Mesendoderm (in vitro differentiated cells): ENCODE data around the gene CLEC3B. TPM values are rescaled to one million over a fixed set of nuclear protein-coding genes. Genes with fewer than 3 reads are reported as not detected.
A peak's percentile ranks its signal among the peaks of the same experiment; 100 is the strongest.

Source experiments
- DNase-seq: peaks from one replicate; pipeline ENCODE4 v3.0.0; 2013
- H2AK5ac ChIP-seq: 2 replicates; pipeline ENCODE4 v1.6.1; 2013; ENCODE audit warnings: low read length, inconsistent platforms
- H2BK120ac ChIP-seq: 2 replicates; pipeline ENCODE4 v1.6.1; 2013; ENCODE audit warnings: low read depth, mild to moderate bottlenecking, low read length, moderate library complexity, mixed read lengths
- H2BK15ac ChIP-seq: replicated peaks from 2 replicates; pipeline ENCODE4 v1.6.1; 2013; ENCODE audit warnings: low read depth, mild to moderate bottlenecking, moderate library complexity
- H2BK5ac ChIP-seq: 2 replicates; pipeline ENCODE4 v1.6.1; 2013; ENCODE audit warnings: low read length, inconsistent platforms
- H3K18ac ChIP-seq: 2 replicates; pipeline ENCODE4 v1.6.1; 2013; ENCODE audit warnings: mild to moderate bottlenecking, low read length, mixed read lengths
- H3K23ac ChIP-seq: one replicate; pipeline ENCODE4 v1.6.1; 2013; ENCODE audit warnings: low read length
- H3K27ac ChIP-seq: 2 replicates; pipeline ENCODE4 v1.5.1; 2013; ENCODE audit warnings: low read depth, mild to moderate bottlenecking, inconsistent platforms, low read length, moderate library complexity
- H3K27me3 ChIP-seq: 2 replicates; pipeline ENCODE4 v1.6.1; 2013; ENCODE audit warnings: low read length, control low read depth, mild to moderate bottlenecking, inconsistent platforms; ENCODE audit not compliant: insufficient read depth, poor library complexity
- H3K36me3 ChIP-seq: 2 replicates; pipeline ENCODE4 v1.6.1; 2013; ENCODE audit warnings: low read length, inconsistent platforms; ENCODE audit not compliant: control insufficient read depth, insufficient read depth
- H3K4ac ChIP-seq: one replicate; pipeline ENCODE4 v1.6.1; 2013; ENCODE audit warnings: low read depth, mild to moderate bottlenecking, low read length, moderate library complexity
- H3K4me1 ChIP-seq: 2 replicates; pipeline ENCODE4 v1.6.1; 2013; ENCODE audit warnings: low read depth, low read length, inconsistent platforms; ENCODE audit not compliant: control insufficient read depth
- H3K4me2 ChIP-seq: 2 replicates; pipeline ENCODE4 v1.6.1; 2013; ENCODE audit warnings: low read length
- H3K4me3 ChIP-seq: 2 replicates; pipeline ENCODE4 v1.5.1; 2013; ENCODE audit warnings: mild to moderate bottlenecking, low read length
- H3K56ac ChIP-seq: one replicate; pipeline ENCODE4 v1.6.1; 2013; ENCODE audit warnings: low read length
- H3K79me1 ChIP-seq: 2 replicates; pipeline ENCODE4 v1.6.1; 2013; ENCODE audit warnings: low read length, inconsistent platforms
- H3K79me2 ChIP-seq: 2 replicates; pipeline ENCODE4 v1.6.1; 2013; ENCODE audit warnings: mild to moderate bottlenecking, low read length; ENCODE audit not compliant: control insufficient read depth, insufficient read depth
- H3K9ac ChIP-seq: 2 replicates; pipeline ENCODE4 v1.6.1; 2013; ENCODE audit warnings: low read length, inconsistent platforms
- H4K5ac ChIP-seq: one replicate; pipeline ENCODE4 v1.6.1; 2013; ENCODE audit warnings: low read length
- H4K8ac ChIP-seq: one replicate; pipeline ENCODE4 v1.6.1; 2013; ENCODE audit warnings: low read depth, mild to moderate bottlenecking, control low read depth, low read length, moderate library complexity
- WGBS: extraction: QIAGEN DNeasy Blood & Tissue Kit; methylation state at CpG from one replicate; pipeline ENCODE4 v1.1.7; 2013; ENCODE audit warnings: low lambda C conversion rate, missing lambda C conversion rate; ENCODE audit not compliant: insufficient coverage; ENCODE audit errors: extremely low coverage; 5-methylcytosine and 5-hydroxymethylcytosine counted together
- polyA plus RNA-seq, 2 experiments: library from polyadenylated mRNA; stranded (reverse); fragments of 200-250 nt; gene quantifications; one replicate each; pipeline ENCODE4 v1.2.3, GENCODE V29; 2013

Gene CLEC3B
- polyA plus RNA-seq (2013, experiment 1 of 2), result 0.14 TPM
- 0.08 TPM for polyA plus RNA-seq (2013, experiment 2 of 2)

DNA sequence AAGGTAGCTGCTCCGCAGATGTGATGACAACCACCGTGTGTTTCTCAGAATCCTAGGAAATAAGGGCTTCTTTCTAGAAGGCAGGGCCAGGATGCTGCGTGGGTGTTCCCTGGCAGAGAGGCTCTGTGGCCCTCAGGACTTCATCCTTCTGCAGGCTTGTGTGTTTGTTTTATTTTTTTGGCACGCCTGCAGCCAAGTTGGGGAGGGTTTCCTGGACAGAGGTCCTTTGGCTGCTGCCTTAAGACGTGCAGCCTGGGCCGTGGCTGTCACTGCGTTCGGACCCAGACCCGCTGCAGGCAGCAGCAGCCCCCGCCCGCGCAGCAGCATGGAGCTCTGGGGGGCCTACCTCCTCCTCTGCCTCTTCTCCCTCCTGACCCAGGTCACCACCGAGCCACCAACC, at the start of gene CLEC3B:
Gene CLEC3B (plus strand): TSS at position 266 of the 400 bp plus-strand sequence. CDS start 60 bp downstream, at position 326.
- Histone ChIP-seq H3K79me2 (no peaks in the 10 kb centered on the region), H3K36me3 (no peaks in the 10 kb centered on the region), H2AK5ac (no peak within 1 kb of the TSS), H3K4me3 (no peak within 1 kb of the TSS), H4K8ac (no peak within 1 kb of the TSS), H2BK15ac (no peak within 1 kb of the TSS), H3K4me1 (peaks cover 13% of the 10 kb centered on the region), H3K56ac (no peak within 1 kb of the TSS), H3K23ac (no peak within 1 kb of the TSS), H4K5ac (no peak within 1 kb of the TSS), H3K79me1 (no peaks in the 10 kb centered on the region), H3K27me3 (no peaks in the 10 kb centered on the region), H2BK5ac (no peak within 1 kb of the TSS), H3K9ac (no peak within 1 kb of the TSS), H2BK120ac (no peak within 1 kb of the TSS), H3K4me2 (no peak within 1 kb of the TSS), H3K27ac (no peak within 1 kb of the TSS), H3K18ac (no peak within 1 kb of the TSS), H3K4ac (no peak within 1 kb of the TSS)
- WGBS, result no CpG with 5 or more reads among the region's 13 CpGs
- no peak for DNase-seq

DNA sequence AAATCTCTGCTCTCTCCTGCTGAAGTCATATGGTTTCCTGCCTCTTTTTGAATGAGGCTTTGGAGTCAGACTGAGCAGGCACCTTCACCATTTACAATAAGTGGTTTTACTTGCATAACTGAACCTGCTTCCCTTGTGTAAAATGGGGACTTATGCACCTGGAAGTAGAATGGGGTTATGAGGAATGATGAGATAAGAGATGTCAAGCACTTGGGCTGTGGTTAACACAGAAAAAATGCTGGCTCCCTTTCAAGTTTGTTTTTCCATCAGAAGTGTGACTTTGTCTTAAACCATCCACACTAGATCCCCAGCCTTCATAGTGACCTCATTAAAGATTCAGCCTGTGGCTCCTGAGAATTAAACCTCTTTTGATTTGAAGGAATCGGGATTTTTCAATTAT, 44.9 kb upstream of the CLEC3B start:
- H3K4me3 ChIP-seq, result no peak overlapping the region
- H3K23ac ChIP-seq, result no peak overlapping the region
- no peak overlapping the region for H3K27ac ChIP-seq
- no peak overlapping the region for H2AK5ac ChIP-seq
- H3K9ac ChIP-seq, result no peak overlapping the region
- no peak overlapping the region for H3K18ac ChIP-seq
- H3K36me3 ChIP-seq, result no peaks in the 10 kb centered on the region
- no peak overlapping the region for H2BK120ac ChIP-seq
- no CpG with 5 or more reads among the region's 1 CpG for WGBS
- no peak overlapping the region for H2BK15ac ChIP-seq
- peaks cover 4% of the 10 kb centered on the region for H3K4me1 ChIP-seq
- peaks cover 45% of the 10 kb centered on the region for H3K79me1 ChIP-seq
- no peak overlapping the region for H2BK5ac ChIP-seq
- no peak overlapping the region for H3K4ac ChIP-seq
- H4K5ac ChIP-seq, result no peak overlapping the region
- H3K4me2 ChIP-seq, result no peak overlapping the region
- no peak overlapping the region for H3K56ac ChIP-seq
- peaks cover 74% of the 10 kb centered on the region for H3K79me2 ChIP-seq
- DNase-seq, result no peak
- H4K8ac ChIP-seq, result no peak overlapping the region
- no peaks in the 10 kb centered on the region for H3K27me3 ChIP-seq

GRCh38 chr3:44981751-44982150, 44.4 kb upstream of the CLEC3B start:
- peaks cover 72% of the 10 kb centered on the region for H3K79me2 ChIP-seq
- H2BK5ac ChIP-seq, result no peak overlapping the region
- no peak overlapping the region for H3K4ac ChIP-seq
- H2BK120ac ChIP-seq, result no peak overlapping the region
- no peak overlapping the region for H3K9ac ChIP-seq
- no peak overlapping the region for H3K27ac ChIP-seq
- WGBS, result no CpG with 5 or more reads among the region's 4 CpGs
- peaks cover 43% of the 10 kb centered on the region for H3K79me1 ChIP-seq
- no peaks in the 10 kb centered on the region for H3K27me3 ChIP-seq
- no peak overlapping the region for H3K4me3 ChIP-seq
- H3K4me2 ChIP-seq, result no peak overlapping the region
- DNase-seq, result no peak
- no peak overlapping the region for H4K5ac ChIP-seq
- H3K4me1 ChIP-seq, result peaks cover 4% of the 10 kb centered on the region
- H3K36me3 ChIP-seq, result no peaks in the 10 kb centered on the region
- no peak overlapping the region for H4K8ac ChIP-seq
- no peak overlapping the region for H3K18ac ChIP-seq
- H3K23ac ChIP-seq, result no peak overlapping the region
- H2BK15ac ChIP-seq, result no peak overlapping the region
- no peak overlapping the region for H3K56ac ChIP-seq
- H2AK5ac ChIP-seq, result no peak overlapping the region

- no peak overlapping the region for H3K4me2 ChIP-seq
- H3K18ac ChIP-seq, result no peak overlapping the region
- peaks cover 65% of the 10 kb centered on the region for H3K79me2 ChIP-seq
- no peak overlapping the region for H2BK5ac ChIP-seq
- H3K36me3 ChIP-seq, result no peaks in the 10 kb centered on the region
- H3K27ac ChIP-seq, result no peak overlapping the region
- no peak overlapping the region for H3K4ac ChIP-seq
- no peak overlapping the region for H3K4me3 ChIP-seq
- H2BK15ac ChIP-seq, result no peak overlapping the region
- no CpG with 5 or more reads among the region's 3 CpGs for WGBS
- H4K8ac ChIP-seq, result no peak overlapping the region
- no peaks in the 10 kb centered on the region for H3K4me1 ChIP-seq
- no peak overlapping the region for H3K23ac ChIP-seq
- H3K27me3 ChIP-seq, result no peaks in the 10 kb centered on the region
- no peak overlapping the region for H4K5ac ChIP-seq
- no peak overlapping the region for H2AK5ac ChIP-seq
- DNase-seq, result no peak
- no peak overlapping the region for H3K9ac ChIP-seq
- H2BK120ac ChIP-seq, result no peak overlapping the region
- peaks cover 37% of the 10 kb centered on the region for H3K79me1 ChIP-seq
- H3K56ac ChIP-seq, result no peak overlapping the region
Measured at GRCh38 chr3:44982817-44983216, 43.3 kb upstream of the CLEC3B start.

DNA sequence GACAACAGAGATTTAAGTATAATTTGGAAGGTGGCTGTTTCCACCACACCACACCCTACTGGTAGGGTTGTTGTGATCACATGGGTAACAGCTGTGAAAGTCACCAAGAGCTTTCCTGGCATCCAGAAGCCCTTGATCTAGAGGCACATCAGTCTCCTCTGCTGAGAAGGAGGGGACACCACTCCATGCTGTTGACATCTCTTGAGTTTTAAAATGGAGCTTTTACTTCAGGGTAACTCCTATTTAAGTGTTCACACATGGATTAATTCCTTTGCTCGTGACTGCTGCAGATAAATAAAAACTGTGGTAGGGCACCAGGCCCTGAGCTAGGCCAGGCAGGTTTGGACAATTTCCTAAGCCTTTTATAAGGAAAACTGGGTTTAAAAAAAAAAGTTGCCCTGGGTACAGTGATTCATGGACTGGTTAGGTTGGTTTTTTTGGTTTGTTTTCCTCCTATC, 42.6 kb upstream of the CLEC3B start:
- no peaks in the 10 kb centered on the region for H3K27me3 ChIP-seq
- H3K56ac ChIP-seq, result no peak overlapping the region
- no peak overlapping the region for H3K4ac ChIP-seq
- H3K4me2 ChIP-seq, result no peak overlapping the region
- no peak overlapping the region for H3K4me3 ChIP-seq
- WGBS, result no CpG with 5 or more reads among the region's 1 CpG
- no peak overlapping the region for H3K27ac ChIP-seq
- H4K8ac ChIP-seq, result no peak overlapping the region
- DNase-seq, result peak; percentile 50
- no peak overlapping the region for H3K23ac ChIP-seq
- peaks cover 36% of the 10 kb centered on the region for H3K79me1 ChIP-seq
- no peak overlapping the region for H2BK15ac ChIP-seq
- peaks cover 64% of the 10 kb centered on the region for H3K79me2 ChIP-seq
- H4K5ac ChIP-seq, result no peak overlapping the region
- H3K36me3 ChIP-seq, result no peaks in the 10 kb centered on the region
- no peak overlapping the region for H3K9ac ChIP-seq
- H2BK120ac ChIP-seq, result no peak overlapping the region
- no peaks in the 10 kb centered on the region for H3K4me1 ChIP-seq
- H3K18ac ChIP-seq, result no peak overlapping the region
- no peak overlapping the region for H2AK5ac ChIP-seq
- H2BK5ac ChIP-seq, result no peak overlapping the region

- Histone ChIP-seq H2BK120ac (no peak overlapping the region), H4K5ac (no peak overlapping the region), H2AK5ac (no peak overlapping the region), H3K4me2 (no peak overlapping the region), H3K18ac (no peak overlapping the region), H3K36me3 (no peaks in the 10 kb centered on the region), H3K27me3 (no peaks in the 10 kb centered on the region), H3K79me1 (peaks cover 29% of the 10 kb centered on the region), H3K4me1 (no peaks in the 10 kb centered on the region), H4K8ac (no peak overlapping the region), H3K79me2 (peaks cover 58% of the 10 kb centered on the region), H3K56ac (no peak overlapping the region), H3K27ac (no peak overlapping the region), H3K4me3 (no peak overlapping the region), H2BK15ac (no peak overlapping the region), H3K9ac (no peak overlapping the region), H3K23ac (no peak overlapping the region), H3K4ac (no peak overlapping the region), H2BK5ac (no peak overlapping the region)
- no peak for DNase-seq
- WGBS, result no CpG with 5 or more reads among the region's 2 CpGs
Measured at GRCh38 chr3:44984335-44984734, 41.8 kb upstream of the CLEC3B start.
